Muscle layer of colon (tissue), 2 donors: Measurements from ENCODE around the gene DNMT3L.
"Not testable (repeated sequence)": the region's sequence is repeated elsewhere in the genome, so short reads cannot be mapped to it uniquely, and the experiment has no call there.

Experiments used
- H3K27ac ChIP-seq: one replicate; pipeline ENCODE4 v1.7.0; 2013; ENCODE audit warnings: low read depth, mild to moderate bottlenecking, low read length, moderate library complexity
- H3K27me3 ChIP-seq, 2 donors: one replicate each; pipeline ENCODE4 v1.7.0; 2013; ENCODE audit warnings: low read length in 2 of 2, mild to moderate bottlenecking in 2 of 2; ENCODE audit not compliant: insufficient read depth in 2 of 2, control insufficient read depth in 1 of 2
- H3K36me3 ChIP-seq: one replicate; pipeline ENCODE4 v1.7.0; 2013; ENCODE audit warnings: mild to moderate bottlenecking, low read length; ENCODE audit not compliant: insufficient read depth
- H3K4me1 ChIP-seq: one replicate; pipeline ENCODE4 v1.7.0; 2013; ENCODE audit warnings: mild to moderate bottlenecking, low read length; ENCODE audit not compliant: insufficient read depth
- H3K4me3 ChIP-seq, 2 donors: one replicate each; pipeline ENCODE4 v1.7.0; 2013; ENCODE audit warnings: low read length in 2 of 2, low read depth in 1 of 2, mild to moderate bottlenecking in 1 of 2, moderate library complexity in 1 of 2
- H3K9ac ChIP-seq: one replicate; pipeline ENCODE4 v1.7.0; 2013; ENCODE audit warnings: low read length
- H3K9me3 ChIP-seq: one replicate; pipeline ENCODE4 v1.7.0; 2013; ENCODE audit warnings: mild to moderate bottlenecking, low read length
- donor health status: abdominal sarcoma.
- donor health status: Adenocarcinoma of cecum.

DNMT3L gene

GRCh38 chr21:44255511-44255981 is 6.2 kb downstream of the DNMT3L start:
- H3K9ac ChIP-seq, result no peak overlapping the region
- no peaks in the 10 kb centered on the region for H3K36me3 ChIP-seq
- no peak overlapping the region for H3K4me3 ChIP-seq
- no peak overlapping the region for H3K27ac ChIP-seq
- no peaks in the 10 kb centered on the region for H3K9me3 ChIP-seq
- H3K4me1 ChIP-seq, result no peaks in the 10 kb centered on the region
- no peaks in the 10 kb centered on the region for H3K27me3 ChIP-seq

- Histone ChIP-seq H3K27ac (no peak overlapping the region), H3K4me3 (no peak overlapping the region), H3K9me3 (no peaks in the 10 kb centered on the region), H3K9ac (no peak overlapping the region), H3K27me3 (no peaks in the 10 kb centered on the region), H3K36me3 (no peaks in the 10 kb centered on the region), H3K4me1 (no peaks in the 10 kb centered on the region)
These were observed 7.6 kb downstream of the DNMT3L start for GRCh38 chr21:44253832-44254710.

GRCh38 chr21:44249204-44250037 is 12.3 kb downstream of the DNMT3L start:
- H3K27me3 ChIP-seq, H3K36me3 ChIP-seq, H3K9me3 ChIP-seq, H3K27ac ChIP-seq, H3K4me1 ChIP-seq, H3K9ac ChIP-seq, H3K4me3 ChIP-seq: not testable (repeated sequence)

- not testable (repeated sequence) for H3K9me3 ChIP-seq, H3K4me1 ChIP-seq, H3K36me3 ChIP-seq, H3K27me3 ChIP-seq, H3K27ac ChIP-seq, H3K9ac ChIP-seq, H3K4me3 ChIP-seq
These were observed 13.8 kb downstream of the DNMT3L start for GRCh38 chr21:44247904-44248303.

GRCh38 chr21:44243980-44244379 is 17.7 kb downstream of the DNMT3L start:
- H3K9ac ChIP-seq, H3K27me3 ChIP-seq, H3K4me1 ChIP-seq, H3K27ac ChIP-seq, H3K36me3 ChIP-seq, H3K9me3 ChIP-seq, H3K4me3 ChIP-seq: not testable (repeated sequence)

- H3K4me3 ChIP-seq, H3K9me3 ChIP-seq, H3K27ac ChIP-seq, H3K4me1 ChIP-seq, H3K9ac ChIP-seq, H3K27me3 ChIP-seq, H3K36me3 ChIP-seq: not testable (repeated sequence)
These were observed 20.4 kb downstream of the DNMT3L start for GRCh38 chr21:44241281-44241680.

- not testable (repeated sequence) for H3K9me3 ChIP-seq, H3K4me1 ChIP-seq, H3K27ac ChIP-seq, H3K4me3 ChIP-seq, H3K27me3 ChIP-seq, H3K36me3 ChIP-seq, H3K9ac ChIP-seq
These were observed 20.9 kb downstream of the DNMT3L start, which contains the start of gene ICOSLG for GRCh38 chr21:44240842-44241241. Gene ICOSLG, minus strand, starts transcription at chr21:44240943. Its CDS starts 126 bp downstream, at chr21:44240817.

- not testable (repeated sequence) for H3K27ac ChIP-seq, H3K4me1 ChIP-seq, H3K36me3 ChIP-seq, H3K4me3 ChIP-seq, H3K9ac ChIP-seq, H3K9me3 ChIP-seq, H3K27me3 ChIP-seq
These were observed 21.3 kb downstream of the DNMT3L start for GRCh38 chr21:44240353-44240752.

- not testable (repeated sequence) for H3K36me3 ChIP-seq, H3K27ac ChIP-seq, H3K9me3 ChIP-seq, H3K4me3 ChIP-seq, H3K9ac ChIP-seq, H3K4me1 ChIP-seq, H3K27me3 ChIP-seq
These were observed 32.1 kb downstream of the DNMT3L start for GRCh38 chr21:44229561-44229960.

GRCh38 chr21:44228109-44228508 is 33.6 kb downstream of the DNMT3L start:
- not testable (repeated sequence) for H3K4me1 ChIP-seq, H3K27me3 ChIP-seq, H3K27ac ChIP-seq, H3K9me3 ChIP-seq, H3K4me3 ChIP-seq, H3K9ac ChIP-seq, H3K36me3 ChIP-seq

- H3K36me3 ChIP-seq, H3K9me3 ChIP-seq, H3K9ac ChIP-seq, H3K27ac ChIP-seq, H3K4me1 ChIP-seq, H3K27me3 ChIP-seq, H3K4me3 ChIP-seq: not testable (repeated sequence)
These were observed 34.1 kb downstream of the DNMT3L start for GRCh38 chr21:44227614-44228013.
